Progenitor cell of endocrine pancreas (in vitro differentiated cells): Measurements from ENCODE around the gene TSPAN15. TPM values are rescaled to one million over a fixed set of nuclear protein-coding genes. Genes with fewer than 3 reads are reported as not detected.

Experiments used
- DNase-seq: peaks from one replicate; pipeline ENCODE4 v3.0.0; 2021; ENCODE audit warnings: low spot score; ENCODE audit not compliant: unreplicated experiment
- H3K27ac Mint-ChIP-seq: 2 replicates; pipeline ENCODE4 v1.8.0; 2021; ENCODE audit warnings: mild to moderate bottlenecking, moderate library complexity, mixed read lengths
- H3K27me3 Mint-ChIP-seq: 2 replicates; pipeline ENCODE4 v1.8.0; 2021; ENCODE audit warnings: mixed read lengths
- H3K36me3 Mint-ChIP-seq: 2 replicates; pipeline ENCODE4 v1.8.0; 2022; ENCODE audit warnings: mixed read lengths; ENCODE audit not compliant: insufficient read depth
- H3K4me1 Mint-ChIP-seq: 2 replicates; pipeline ENCODE4 v1.8.0; 2021; ENCODE audit warnings: low read depth, mixed read lengths
- H3K4me3 Mint-ChIP-seq: 2 replicates; pipeline ENCODE4 v1.8.0; 2021; ENCODE audit warnings: low read depth, mild to moderate bottlenecking, moderate library complexity, mixed read lengths
- H3K9me3 Mint-ChIP-seq: 2 replicates; pipeline ENCODE4 v1.8.0; 2021; ENCODE audit warnings: low read depth, mixed read lengths
- CTCF ChIP-seq: fragments of 200-600 bp; sonication (generic); IDR thresholded peaks from one replicate; pipeline ENCODE4 v1.5.0; 2021; ENCODE audit warnings: antibody characterized with exemption, mild to moderate bottlenecking; ENCODE audit not compliant: unreplicated experiment
- total RNA-seq: library from RNA; stranded (reverse); gene quantifications from 2 replicates; pipeline ENCODE4 v1.2.1, GENCODE V29; 2021

Gene TSPAN15
- total RNA-seq, 1 donor from 2014 or later: 14.7 TPM

GRCh38 chr10:69422676-69423075, 28.6 kb upstream of the TSPAN15 start:
- H3K4me3 Mint-ChIP-seq: no peak overlapping the region
- no peaks in the 10 kb centered on the region for H3K36me3 Mint-ChIP-seq
- no peaks in the 10 kb centered on the region for H3K9me3 Mint-ChIP-seq

GRCh38 chr10:69425041-69425440, 26.2 kb upstream of the TSPAN15 start:
- Mint-ChIP-seq H3K27ac (no peak overlapping the region), H3K27me3 (peaks cover 22% of the 10 kb centered on the region), H3K4me3 (no peak overlapping the region), H3K4me1 (peaks cover 9% of the 10 kb centered on the region), H3K36me3 (no peaks in the 10 kb centered on the region), H3K9me3 (no peaks in the 10 kb centered on the region)
- TF ChIP-seq CTCF: no peak
- no peak for DNase-seq

More at GRCh38 chr10:69422676-69423075, 28.6 kb upstream of the TSPAN15 start:
- DNase-seq: no peak
- no peak overlapping the region for H3K27ac Mint-ChIP-seq
- H3K27me3 Mint-ChIP-seq: peaks cover 23% of the 10 kb centered on the region
- TF ChIP-seq CTCF: no peak
- H3K4me1 Mint-ChIP-seq: peaks cover 16% of the 10 kb centered on the region

DNA sequence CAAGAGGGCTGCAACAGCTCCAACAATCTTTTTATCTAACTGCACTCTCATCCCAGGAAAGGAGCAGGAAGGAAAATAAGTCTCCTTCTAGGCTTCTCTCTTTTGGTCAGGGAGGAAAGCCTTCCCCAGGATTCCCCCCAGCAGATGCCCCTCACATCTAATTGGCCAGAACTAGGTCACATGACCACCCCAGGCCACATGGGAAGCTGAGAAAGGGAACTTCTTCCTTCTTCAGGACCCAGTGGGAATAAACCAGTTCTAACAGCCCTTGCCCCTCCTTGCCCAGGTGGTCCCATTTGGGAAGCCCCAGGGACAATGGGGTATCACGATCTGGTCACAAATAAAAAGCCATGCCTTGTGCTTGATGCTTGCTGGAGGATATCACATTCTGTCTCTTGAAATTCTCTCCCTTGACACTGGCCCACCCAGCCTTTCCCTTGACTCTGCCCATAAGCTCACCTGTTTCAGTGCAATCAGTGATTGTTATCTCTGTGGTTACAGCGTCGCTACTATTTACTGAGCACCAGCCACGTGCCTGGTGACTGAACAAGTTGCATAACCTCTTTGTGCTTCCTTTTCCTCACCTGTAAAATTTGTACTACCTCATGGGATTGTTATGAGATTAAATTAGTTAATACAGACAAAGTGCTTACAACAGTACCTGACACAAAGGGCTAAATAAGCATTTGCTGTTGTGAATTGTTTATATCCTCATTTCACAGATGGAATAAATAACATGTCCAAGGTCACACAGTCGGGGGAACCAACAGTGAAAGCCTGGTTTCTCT, 25.6 kb upstream of the TSPAN15 start:
- no peak overlapping the region for H3K27ac Mint-ChIP-seq
- no peaks in the 10 kb centered on the region for H3K9me3 Mint-ChIP-seq
- no peak for TF ChIP-seq CTCF
- H3K4me3 Mint-ChIP-seq: no peak overlapping the region
- peaks cover 9% of the 10 kb centered on the region for H3K4me1 Mint-ChIP-seq
- peaks cover 22% of the 10 kb centered on the region for H3K27me3 Mint-ChIP-seq
- no peak for DNase-seq
- no peaks in the 10 kb centered on the region for H3K36me3 Mint-ChIP-seq

DNA sequence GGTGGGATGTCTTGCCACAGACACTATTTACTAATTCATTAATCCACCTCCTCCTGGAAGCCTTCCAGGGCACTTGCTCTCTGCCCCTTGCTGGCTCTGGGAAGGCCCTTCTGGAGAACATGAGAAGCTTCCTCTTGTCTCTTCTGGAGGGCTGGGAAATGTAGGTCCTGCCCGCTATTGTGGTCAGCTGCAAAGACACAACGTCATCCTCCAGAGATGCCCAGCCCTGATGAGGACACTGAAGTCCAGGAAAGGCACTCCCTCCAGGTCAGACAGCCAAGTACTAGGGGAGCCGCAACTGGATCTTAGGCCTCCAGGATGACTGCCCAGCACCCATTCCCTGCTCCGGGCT, 24.9 kb upstream of the TSPAN15 start:
- DNase-seq: no peak
- Mint-ChIP-seq H3K27ac (no peak overlapping the region), H3K4me1 (peaks cover 9% of the 10 kb centered on the region), H3K4me3 (no peak overlapping the region), H3K27me3 (peaks cover 22% of the 10 kb centered on the region), H3K36me3 (no peaks in the 10 kb centered on the region), H3K9me3 (no peaks in the 10 kb centered on the region)
- no peak for TF ChIP-seq CTCF

DNA sequence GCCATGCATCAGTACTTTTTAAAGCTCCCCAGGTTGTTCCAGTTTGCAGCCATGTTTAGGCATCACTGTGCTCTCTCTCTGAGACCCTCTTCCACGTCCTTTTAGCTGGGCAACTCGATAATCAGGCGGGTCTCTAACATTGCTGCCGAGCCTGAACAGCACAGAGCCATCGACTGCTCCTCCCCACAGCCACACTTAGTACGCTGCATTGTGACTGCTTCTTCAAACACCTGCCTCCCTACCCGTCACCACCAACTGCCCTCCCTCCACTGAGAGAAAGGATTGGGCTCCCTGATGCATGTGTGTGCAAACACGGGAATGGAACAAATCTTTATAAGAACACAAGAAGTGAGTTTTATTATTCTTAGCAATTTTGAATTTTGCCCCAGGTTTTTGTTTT, 23.1 kb upstream of the TSPAN15 start:
- peaks cover 6% of the 10 kb centered on the region for H3K4me1 Mint-ChIP-seq
- H3K27me3 Mint-ChIP-seq: peaks cover 15% of the 10 kb centered on the region
- no peaks in the 10 kb centered on the region for H3K36me3 Mint-ChIP-seq
- H3K27ac Mint-ChIP-seq: no peak overlapping the region
- no peaks in the 10 kb centered on the region for H3K9me3 Mint-ChIP-seq
- no peak for TF ChIP-seq CTCF
- no peak for DNase-seq
- H3K4me3 Mint-ChIP-seq: no peak overlapping the region
